GM21825 (cell line): ENCODE results near the gene SPACA7.

ENCODE experiments used
- ATAC-seq: cut with Tn5 transposase; IDR thresholded peaks from one replicate; pipeline ENCODE4 v1.9.1; 2021; ENCODE audit warnings: mild to moderate bottlenecking, moderate library complexity; ENCODE audit not compliant: unreplicated experiment

Gene SPACA7

GRCh38 chr13:112446867-112447266 lies 70.7 kb downstream of the SPACA7 start:
- no peak for ATAC-seq

GRCh38 chr13:112447306-112447705 lies 71.2 kb downstream of the SPACA7 start:
- no peak for ATAC-seq

GRCh38 chr13:112447761-112448603 lies 71.8 kb downstream of the SPACA7 start:
- ATAC-seq = no peak

GRCh38 chr13:112448621-112449544 lies 72.7 kb downstream of the SPACA7 start:
- no peak for ATAC-seq

- no peak for ATAC-seq
Observed at GRCh38 chr13:112449545-112449930, 73.4 kb downstream of the SPACA7 start.

GRCh38 chr13:112450118-112450903 lies 74.2 kb downstream of the SPACA7 start:
- no peak for ATAC-seq

- ATAC-seq = no peak
Observed at GRCh38 chr13:112450904-112451240, 74.7 kb downstream of the SPACA7 start.

- no peak for ATAC-seq
Observed at GRCh38 chr13:112451512-112452379, 75.6 kb downstream of the SPACA7 start.

GRCh38 chr13:112452380-112453206 lies 76.4 kb downstream of the SPACA7 start:
- ATAC-seq = no peak

- no peak for ATAC-seq
Observed at GRCh38 chr13:112453207-112453829, 77.2 kb downstream of the SPACA7 start.

- ATAC-seq = no peak
Observed at GRCh38 chr13:112453874-112454647, 77.9 kb downstream of the SPACA7 start.

- no peak for ATAC-seq
Observed at GRCh38 chr13:112454648-112455334, 78.6 kb downstream of the SPACA7 start.

- ATAC-seq = no peak
Observed at GRCh38 chr13:112455476-112456059, 79.4 kb downstream of the SPACA7 start.

GRCh38 chr13:112456138-112457056 lies 80.2 kb downstream of the SPACA7 start:
- ATAC-seq = no peak

- no peak for ATAC-seq
Observed at GRCh38 chr13:112457081-112457480, 80.9 kb downstream of the SPACA7 start.

- ATAC-seq = no peak
Observed at GRCh38 chr13:112457485-112457884, 81.3 kb downstream of the SPACA7 start.
